Aorta (tissue), 5 donors: ENCODE measurements around the gene SORBS2. TPM values are rescaled to one million over a fixed set of nuclear protein-coding genes. Genes with fewer than 3 reads are reported as not detected.
A peak's percentile ranks its signal among the peaks of the same experiment; 100 is the strongest.

Experiments used
- ATAC-seq: fragments of 200-7000 bp; cut with Tn5 transposase; one replicate; pipeline ENCODE4 v1.9.1; 2022; ENCODE audit warnings: moderate library complexity; ENCODE audit not compliant: low FRiP score
- DNase-seq, 2 donors: peaks; one replicate each; pipeline ENCODE4 v3.0.0-alpha.2; 2020
- H3K27ac ChIP-seq, 2 donors: one replicate each; pipeline ENCODE4 v1.5.1; 2013; ENCODE audit warnings: low read length in 2 of 2, mild to moderate bottlenecking in 2 of 2, moderate library complexity in 2 of 2, control low read depth in 1 of 2, inconsistent platforms in 1 of 2, low read depth in 1 of 2
- H3K27me3 ChIP-seq, 2 donors: one replicate each; pipeline ENCODE4 v1.6.1; 2013; ENCODE audit warnings: control low read depth in 1 of 2, low read length in 1 of 2, mild to moderate bottlenecking in 1 of 2, moderate library complexity in 1 of 2; ENCODE audit not compliant: insufficient read depth in 2 of 2, control insufficient read depth in 1 of 2
- H3K36me3 ChIP-seq, 2 donors: one replicate each; pipeline ENCODE4 v1.6.1; 2013; ENCODE audit warnings: control low read depth in 1 of 2, low read length in 1 of 2, mild to moderate bottlenecking in 1 of 2; ENCODE audit not compliant: insufficient read depth in 2 of 2, control insufficient read depth in 1 of 2
- H3K4me1 ChIP-seq, 2 donors: one replicate each; pipeline ENCODE4 v1.6.1; 2013; ENCODE audit warnings: low read length in 2 of 2, control low read depth in 1 of 2, mild to moderate bottlenecking in 1 of 2, moderate library complexity in 1 of 2; ENCODE audit not compliant: insufficient read depth in 2 of 2, control insufficient read depth in 1 of 2
- H3K4me3 ChIP-seq, 2 donors: one replicate each; pipeline ENCODE4 v1.5.1; 2013; ENCODE audit warnings: low read length in 2 of 2, control low read depth in 1 of 2, mild to moderate bottlenecking in 1 of 2
- H3K9me3 ChIP-seq: one replicate; pipeline ENCODE4 v1.6.1; 2013; ENCODE audit warnings: mild to moderate bottlenecking, low read length; ENCODE audit not compliant: control insufficient read depth
- WGBS, 2 donors: extraction: QIAGEN DNeasy Blood & Tissue Kit; methylation state at CpG; one replicate each; pipeline ENCODE4 v1.1.7; 2013; 5-methylcytosine and 5-hydroxymethylcytosine counted together
- intact Hi-C, 2 donors: fragments of 100-400 bp; cut with DNase I; formaldehyde crosslinking; loops; one replicate each; pipeline versions ENCODE4 v1.14.2 to v1.15.0; 2022
- polyA plus RNA-seq, 2 donors: library from polyadenylated mRNA; stranded (reverse); fragments of 200-250 nt; gene quantifications; one replicate each; pipeline ENCODE4 v1.2.3, GENCODE V29; 2013
- total RNA-seq, 2 donors: library from RNA; stranded (reverse); fragmentation: NEBNext Ultra II Directional; extraction: Animal tissue kit (Norgen Biotek cat#: 25700); gene quantifications; one replicate each; pipeline ENCODE4 v1.2.1, GENCODE V29; 2021
- donor health status: healthy with polysubstance abuse.
- donor health status: Bipolar disorder and iron deficiency.
- donor health status: DM: no; HTN: no; CAD: no.
- donor health status: DM: no; HTN: no; CAD: no.
- donor health status: DM: yes; HTN: yes; CAD: no.

Gene SORBS2
- total and polyA plus RNA-seq, 4 donors, result 111 to 696 (median 246) TPM

DNA sequence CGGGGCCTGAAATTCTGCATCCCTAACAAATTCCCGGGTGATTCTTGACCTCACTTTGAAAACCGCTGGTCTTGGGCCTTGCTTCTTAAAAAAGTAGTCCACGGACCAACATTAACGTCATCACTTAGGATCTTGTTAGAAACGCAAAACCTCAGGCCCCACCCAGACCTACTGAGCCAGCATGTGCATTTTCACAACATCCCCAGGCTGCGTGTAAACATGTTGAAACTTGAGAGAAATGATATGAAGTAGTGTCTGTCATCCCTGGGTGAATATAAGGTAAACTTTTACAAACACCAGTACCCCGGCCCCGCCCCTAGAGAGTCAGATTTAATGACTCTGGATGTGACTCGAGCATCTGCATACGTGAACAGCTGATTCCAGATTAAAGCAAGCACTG is 33.7 kb downstream of the SORBS2 start:
- ATAC-seq (no peak), DNase-seq (no peak)
- WGBS, 2 donors, result 91 to 95% methylated on average over 11 of the region's 11 CpGs
- intact Hi-C loops, result loop anchor here (10.0 kb wide), 2 partner anchors 86 to 246 kb away; no protein-coding TSS in a partner anchor
- H3K36me3 ChIP-seq, result no peaks in the 10 kb centered on the region
- no peak overlapping the region for H3K4me3 ChIP-seq
- H3K27me3 ChIP-seq, result no peaks in the 10 kb centered on the region
- H3K4me1 ChIP-seq, result peaks cover 1 to 3% of the 10 kb centered on the region in 2 donors
- no peaks in the 10 kb centered on the region for H3K9me3 ChIP-seq
- no peak overlapping the region for H3K27ac ChIP-seq

DNA sequence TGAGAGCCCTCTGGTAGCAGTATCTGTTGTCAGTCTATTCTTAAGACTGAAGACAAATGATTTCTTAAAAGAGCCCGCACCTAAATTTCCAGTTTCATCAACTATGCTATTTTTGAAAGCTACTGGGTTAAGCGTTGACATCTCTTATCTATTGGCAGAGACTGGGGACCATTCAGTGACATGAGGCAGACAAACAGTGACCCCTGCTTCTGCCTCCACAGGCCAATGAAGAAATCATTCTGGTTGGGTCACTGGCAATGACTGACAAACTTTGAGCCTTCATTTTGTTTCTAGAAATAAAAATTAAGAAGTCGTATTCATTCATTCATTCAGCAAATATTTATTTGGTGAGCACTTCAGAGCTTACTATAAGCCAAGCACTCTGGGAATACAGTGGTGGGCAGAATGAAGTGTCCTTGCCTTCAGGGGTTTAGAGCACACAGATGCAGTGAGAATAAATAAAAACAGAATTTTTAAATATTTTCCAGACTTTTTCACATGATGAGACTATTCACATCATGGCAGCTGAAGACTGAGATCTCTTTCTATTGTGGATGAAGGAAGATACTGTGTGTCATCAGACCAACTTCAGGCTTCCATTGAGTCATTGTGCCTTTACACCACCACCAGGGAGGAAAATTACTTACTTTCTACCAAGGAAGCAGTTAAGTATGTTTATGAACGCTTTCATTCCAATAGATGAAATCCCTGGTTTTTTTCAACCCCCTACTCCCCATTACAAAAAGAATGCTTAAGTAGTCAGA is 36.0 kb downstream of the SORBS2 start:
- H3K36me3 ChIP-seq, result no peaks in the 10 kb centered on the region
- ATAC-seq, result no peak
- no peak for DNase-seq
- WGBS, 2 donors, result 32 to 38% methylated on average over 4 of the region's 4 CpGs
- H3K4me3 ChIP-seq, result peak overlapping the region in 1 of 2 donors; percentile 31
- intact Hi-C loops, result loop anchor here (10.0 kb wide), 2 partner anchors 89 to 249 kb away; no protein-coding TSS in a partner anchor
- H3K9me3 ChIP-seq, result no peaks in the 10 kb centered on the region
- no peaks in the 10 kb centered on the region for H3K27me3 ChIP-seq
- H3K27ac ChIP-seq, result peak overlapping the region; percentile 10 to 69
- H3K4me1 ChIP-seq, result peaks cover 1 to 11% of the 10 kb centered on the region in 2 donors

DNA sequence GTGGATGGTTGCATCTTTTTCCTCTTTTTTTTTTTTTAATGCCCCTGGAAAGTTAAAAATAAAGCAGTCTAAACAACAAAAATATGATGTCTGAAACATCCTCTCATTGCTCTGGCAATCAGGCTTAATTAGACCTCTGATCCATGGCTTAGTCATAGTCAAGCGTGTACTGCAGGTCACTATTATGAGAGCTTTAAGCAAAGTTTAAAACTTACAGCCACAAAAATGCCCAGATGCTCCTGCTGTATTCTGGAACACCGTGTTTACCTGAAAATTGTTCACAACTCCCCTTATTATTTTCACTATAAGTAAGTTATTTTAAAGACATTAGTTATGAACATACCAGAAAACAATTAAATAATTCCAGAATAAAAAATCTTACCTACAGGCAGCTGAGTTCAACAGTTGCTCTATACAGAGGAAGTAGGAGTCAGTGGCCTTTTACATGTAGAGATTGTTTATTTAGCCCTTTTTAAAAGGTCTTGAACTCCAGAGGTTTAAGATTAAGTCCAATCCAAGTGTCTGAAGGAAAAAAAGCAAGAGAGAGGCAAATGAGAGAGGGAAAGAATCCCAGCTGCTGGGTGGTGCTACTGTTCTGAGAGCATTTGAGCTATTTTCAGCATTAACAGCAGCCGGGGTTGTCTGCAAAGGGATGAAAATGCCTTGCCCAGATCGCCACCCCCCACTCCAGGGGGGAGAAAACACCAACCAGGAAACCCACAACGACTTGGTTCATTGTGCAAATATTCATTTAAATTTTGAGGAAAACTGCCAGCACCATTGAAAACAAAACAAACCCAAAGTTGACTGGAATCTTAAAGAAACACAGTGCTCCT is 36.9 kb downstream of the SORBS2 start:
- Histone ChIP-seq H3K36me3 (no peaks in the 10 kb centered on the region), H3K4me3 (peak overlapping the region; percentile 71 to 93), H3K4me1 (peaks cover 1 to 11% of the 10 kb centered on the region in 2 donors), H3K9me3 (no peaks in the 10 kb centered on the region), H3K27ac (peak overlapping the region in 1 of 2 donors; percentile 69), H3K27me3 (no peaks in the 10 kb centered on the region)
- intact Hi-C loops, result loop anchor here (5.0 to 10.0 kb wide), 5 partner anchors 38 to 250 kb away; no protein-coding TSS in a partner anchor
- 7 to 9% methylated on average over 5 of the region's 5 CpGs for WGBS, 2 donors
- peak; percentile 74 to 77 for DNase-seq
- ATAC-seq, result peak; percentile 72

DNA sequence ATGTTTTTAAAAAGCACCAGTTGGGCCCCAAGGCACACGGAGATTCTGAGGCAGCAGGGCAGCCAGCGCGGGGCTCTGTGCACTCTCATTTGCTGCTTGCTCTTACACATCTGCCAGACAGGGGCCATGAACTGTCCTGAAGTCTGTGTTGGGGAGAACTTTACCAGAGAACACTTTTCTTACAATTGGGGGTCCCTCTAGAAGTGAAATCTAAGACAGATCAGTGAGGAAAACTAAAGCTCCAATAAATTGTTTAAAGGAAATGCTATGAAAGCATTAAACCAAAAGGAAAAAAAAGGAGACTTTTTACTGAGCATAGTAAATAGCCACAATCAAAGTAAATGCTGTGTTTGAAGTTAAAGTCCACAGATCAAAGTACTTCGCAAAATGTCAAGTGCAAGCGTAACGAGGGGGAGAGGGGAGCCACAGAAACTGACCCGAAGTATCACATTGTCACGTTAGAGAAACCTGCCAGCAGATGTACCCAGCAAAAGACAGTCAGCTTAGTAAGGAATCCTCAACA is 37.8 kb downstream of the SORBS2 start:
- H3K27ac ChIP-seq, result peak overlapping the region in 1 of 2 donors; percentile 69
- ATAC-seq (no peak), DNase-seq (no peak)
- H3K4me3 ChIP-seq, result peak overlapping the region; percentile 71 to 93
- no peaks in the 10 kb centered on the region for H3K27me3 ChIP-seq
- intact Hi-C loops, result loop anchor here (5.0 to 10.0 kb wide), 5 partner anchors 37 to 251 kb away; no protein-coding TSS in a partner anchor
- H3K4me1 ChIP-seq, result peaks cover 1 to 11% of the 10 kb centered on the region in 2 donors
- H3K36me3 ChIP-seq, result no peaks in the 10 kb centered on the region
- 63 to 66% methylated on average over 8 of the region's 8 CpGs for WGBS, 2 donors
- no peaks in the 10 kb centered on the region for H3K9me3 ChIP-seq

DNA sequence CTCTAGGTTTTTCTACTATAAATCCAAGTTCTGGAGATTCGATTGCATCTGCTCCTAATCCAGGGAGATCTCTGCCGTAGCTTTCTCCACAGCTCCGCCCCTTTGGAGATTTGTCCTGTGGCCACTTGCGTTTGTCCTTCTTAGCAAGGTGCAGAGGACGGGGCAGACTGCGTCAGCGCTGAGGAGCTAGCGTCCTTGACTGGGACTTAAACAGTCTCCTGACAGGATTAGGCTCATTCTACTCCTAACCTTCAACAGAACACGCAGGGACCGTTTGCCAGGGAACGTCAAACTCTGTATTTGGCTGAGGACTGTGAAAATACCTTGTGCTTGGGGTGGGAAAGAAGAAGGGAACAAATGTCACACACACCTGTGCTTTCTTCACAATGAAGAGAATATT is 38.6 kb downstream of the SORBS2 start:
- 30 to 45% methylated on average over 11 of the region's 11 CpGs for WGBS, 2 donors
- DNase-seq, result peak; percentile 49 to 85
- Histone ChIP-seq H3K36me3 (no peaks in the 10 kb centered on the region), H3K9me3 (no peaks in the 10 kb centered on the region), H3K4me3 (peak overlapping the region; percentile 71 to 93), H3K4me1 (peaks cover 1 to 11% of the 10 kb centered on the region in 2 donors), H3K27me3 (no peaks in the 10 kb centered on the region), H3K27ac (peak overlapping the region; percentile 13 to 72)
- peak; percentile 33 for ATAC-seq
- intact Hi-C loops, result loop anchor here (5.0 to 10.0 kb wide), 5 partner anchors 36 to 251 kb away; no protein-coding TSS in a partner anchor

DNA sequence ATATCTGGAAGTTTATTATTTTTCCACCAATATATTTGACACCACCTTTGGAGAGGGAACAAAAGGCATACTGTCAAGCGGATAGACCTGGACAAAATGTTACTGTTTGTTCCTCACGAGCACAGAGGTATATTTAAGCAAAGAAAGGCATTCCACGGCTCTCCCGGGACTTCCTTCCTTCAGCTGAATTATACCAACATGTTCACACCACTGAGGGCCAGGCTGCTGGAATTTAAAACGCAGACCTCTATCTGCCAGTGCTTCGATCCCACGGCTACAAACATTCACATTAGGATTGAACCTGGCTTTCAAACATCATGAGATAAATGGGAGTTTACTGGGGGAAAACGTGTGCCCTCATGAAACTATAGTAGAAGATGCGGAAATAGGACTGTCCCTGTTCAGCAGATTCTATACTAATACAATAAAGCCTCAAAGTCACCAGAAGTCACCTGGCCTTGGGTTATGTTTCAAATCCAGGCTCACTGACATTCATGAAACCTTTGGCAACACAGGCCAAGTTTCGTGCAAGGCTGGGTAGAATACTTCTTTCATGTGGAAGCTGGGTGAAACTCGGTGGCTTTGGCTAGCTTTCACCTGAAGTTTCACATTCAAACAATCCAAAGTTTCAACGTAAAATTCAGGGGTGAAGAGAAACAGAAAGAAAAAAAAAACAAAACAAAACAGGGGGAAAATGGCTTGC is 39.5 kb downstream of the SORBS2 start:
- peak overlapping the region; percentile 66 to 72 for H3K27ac ChIP-seq

DNA sequence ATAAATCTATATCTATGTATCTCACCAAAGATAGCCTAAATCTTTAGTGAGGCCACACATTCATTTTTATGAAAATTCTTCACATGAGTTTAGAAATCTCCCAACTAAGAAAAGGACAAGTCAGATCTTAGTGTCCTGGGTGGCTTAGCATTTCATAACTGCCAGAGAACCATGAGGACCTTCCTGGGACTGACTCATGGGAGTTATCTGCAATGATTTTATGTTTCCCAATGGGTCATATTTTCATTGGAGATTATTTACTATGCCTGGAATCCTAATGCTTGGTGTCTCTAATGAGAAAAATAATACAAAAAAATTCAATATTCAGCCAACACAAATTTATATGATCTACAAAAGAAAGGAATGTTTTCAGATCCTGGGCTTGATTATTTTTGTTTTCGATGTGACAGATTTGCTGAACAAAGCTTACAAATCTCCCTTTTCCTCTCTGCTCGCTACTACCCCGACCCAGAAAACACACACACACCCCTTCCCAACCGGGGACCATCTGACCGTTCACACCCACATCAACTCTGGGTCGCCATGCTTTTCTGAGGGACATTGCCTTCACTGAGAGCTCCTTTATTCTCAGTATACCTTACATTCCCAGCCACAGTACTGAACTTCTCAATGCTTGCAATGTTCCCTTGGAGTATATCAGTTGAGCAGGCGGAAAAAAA is 40.1 kb downstream of the SORBS2 start:
- H3K27me3 ChIP-seq, result no peaks in the 10 kb centered on the region
- no peaks in the 10 kb centered on the region for H3K36me3 ChIP-seq
- no peak for DNase-seq
- peak overlapping the region in 1 of 2 donors; percentile 71 for H3K4me3 ChIP-seq
- no peak for ATAC-seq
- 6 to 21% methylated on average over 7 of the region's 7 CpGs for WGBS, 2 donors
- intact Hi-C loops, result loop anchor here (5.0 to 10.0 kb wide), 5 partner anchors 35 to 253 kb away; no protein-coding TSS in a partner anchor
- H3K27ac ChIP-seq, result peak overlapping the region; percentile 72 to 80
- H3K9me3 ChIP-seq, result no peaks in the 10 kb centered on the region
- peaks cover 3 to 11% of the 10 kb centered on the region in 2 donors for H3K4me1 ChIP-seq

More for the DNA sequence above, 39.5 kb downstream of the SORBS2 start:
- 18 to 54% methylated on average over 12 of the region's 12 CpGs for WGBS, 2 donors
- H3K4me3 ChIP-seq, result peak overlapping the region; percentile 49 to 71
- no peaks in the 10 kb centered on the region for H3K27me3 ChIP-seq
- H3K9me3 ChIP-seq, result no peaks in the 10 kb centered on the region
- H3K36me3 ChIP-seq, result no peaks in the 10 kb centered on the region
- DNase-seq (no peak), ATAC-seq (no peak)
- intact Hi-C loops, result loop anchor here (5.0 to 10.0 kb wide), 5 partner anchors 35 to 252 kb away; no protein-coding TSS in a partner anchor
- peaks cover 2 to 11% of the 10 kb centered on the region in 2 donors for H3K4me1 ChIP-seq
